ENCODE data around the gene KRTAP3-3. TPM values are rescaled to one million over a fixed set of nuclear protein-coding genes. Genes with fewer than 3 reads are reported as not detected.

The KRTAP3-3 gene
- total and polyA plus RNA-seq, 2 of the 8 experiments (the other 6 are each of a cell fraction or from before 2014, with no cell fraction given): not detected

DNA sequence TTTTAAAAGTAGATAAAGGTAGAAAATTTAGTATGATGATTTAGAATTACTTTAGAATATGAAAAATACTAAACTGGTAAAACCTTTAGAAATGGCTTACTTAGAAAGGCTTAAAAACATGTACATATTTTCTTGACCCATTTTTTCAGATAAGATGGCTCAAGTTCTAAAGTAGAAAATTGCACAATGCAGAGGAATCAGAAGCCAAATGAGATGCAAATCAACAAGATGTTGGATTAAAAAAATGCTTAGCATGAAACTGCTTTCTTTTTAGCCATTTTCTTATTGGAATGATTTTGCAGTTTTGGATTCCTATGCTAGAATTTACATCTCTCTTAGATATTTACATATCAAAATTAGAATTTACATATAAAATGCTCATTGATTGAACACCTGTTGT, 16.5 kb upstream of the KRTAP3-3 start:
- Histone ChIP-seq H4K20me1 (replicated peaks in 1 of 2; ENCODE audit: control insufficient read depth in 1 of 2, insufficient read depth in 2 of 2, low read length in 2 of 2) (no peaks in the 10 kb centered on the region), H2BK15ac (ENCODE audit: low read length) (no peak overlapping the region), H3K23me2 (ENCODE audit: low read depth, low read length) (no peaks in the 10 kb centered on the region), H3K18ac (ENCODE audit: extremely low read depth, low read length) (no peak overlapping the region), H2AFZ (ENCODE audit: low read length) (no peak overlapping the region), H3K56ac (replicated peaks; ENCODE audit: insufficient read length, low read depth, low read length) (no peak overlapping the region), H3K27ac (ENCODE audit: low read depth, low read length) (no peak overlapping the region), H4K5ac (ENCODE audit: insufficient read length, low read depth, low read length) (no peak overlapping the region), H3K23ac (ENCODE audit: insufficient read length) (no peak overlapping the region), H3K14ac (ENCODE audit: insufficient read length) (no peak overlapping the region), H3K9ac (replicated peaks in 1 of 4; ENCODE audit: extremely low read depth in 1 of 4, low read depth in 3 of 4, low read length in 3 of 4) (no peak overlapping the region), H3K79me2 (ENCODE audit: control insufficient read depth in 1 of 2, insufficient read depth in 2 of 2, low read length in 2 of 2) (no peaks in the 10 kb centered on the region), H3K9me3 (ENCODE audit: insufficient read depth in 2 of 2, low read depth in 1 of 2, low read length in 1 of 2) (no peaks in the 10 kb centered on the region), H2BK5ac (ENCODE audit: low read depth, low read length) (no peak overlapping the region), H4K91ac (replicated peaks; ENCODE audit: insufficient read length, low read length) (no peak overlapping the region), H2BK120ac (replicated peaks; ENCODE audit: low read depth, low read length) (no peak overlapping the region), H2BK20ac (ENCODE audit: low read length) (no peak overlapping the region), H3K79me1 (ENCODE audit: low read depth, low read length) (no peaks in the 10 kb centered on the region), H3K4me3 (ENCODE audit: extremely low read depth in 1 of 4, insufficient read depth in 2 of 4, low read depth in 3 of 4, low read length in 4 of 4) (no peak overlapping the region), H4K8ac (ENCODE audit: extremely low read depth, insufficient read depth, low read length) (no peak overlapping the region), H3K36me3 (ENCODE audit: control insufficient read depth in 2 of 4, insufficient read depth in 4 of 4, low read length in 3 of 4) (no peaks in the 10 kb centered on the region), H3K4ac (replicated peaks; ENCODE audit: insufficient read length, low read depth, low read length) (no peak overlapping the region), H3K27me3 (replicated peaks in 1 of 4; ENCODE audit: control insufficient read depth in 3 of 4, extremely low read depth in 1 of 4, insufficient read depth in 3 of 4, low read length in 3 of 4) (no peaks in the 10 kb centered on the region), H3K4me2 (ENCODE audit: insufficient read depth in 1 of 2, low read depth in 2 of 2, low read length in 2 of 2) (no peak overlapping the region), H3K4me1 (replicated peaks in 1 of 4; ENCODE audit: control insufficient read depth in 3 of 4, insufficient read depth in 4 of 4, low read length in 3 of 4) (peaks cover 0 to 10% (median 6%) of the 10 kb centered on the region in 4 experiments; a peak in 6 of 7 replicates), H2AK5ac (ENCODE audit: low read depth, low read length) (no peak overlapping the region), H2BK12ac (ENCODE audit: low read depth, low read length) (no peak overlapping the region)
- DNase-seq (ENCODE audit: low read depth in 1 of 2, low spot score in 2 of 2) (no peak), FAIRE-seq (no peak)
- TF ChIP-seq, protein P1, sequence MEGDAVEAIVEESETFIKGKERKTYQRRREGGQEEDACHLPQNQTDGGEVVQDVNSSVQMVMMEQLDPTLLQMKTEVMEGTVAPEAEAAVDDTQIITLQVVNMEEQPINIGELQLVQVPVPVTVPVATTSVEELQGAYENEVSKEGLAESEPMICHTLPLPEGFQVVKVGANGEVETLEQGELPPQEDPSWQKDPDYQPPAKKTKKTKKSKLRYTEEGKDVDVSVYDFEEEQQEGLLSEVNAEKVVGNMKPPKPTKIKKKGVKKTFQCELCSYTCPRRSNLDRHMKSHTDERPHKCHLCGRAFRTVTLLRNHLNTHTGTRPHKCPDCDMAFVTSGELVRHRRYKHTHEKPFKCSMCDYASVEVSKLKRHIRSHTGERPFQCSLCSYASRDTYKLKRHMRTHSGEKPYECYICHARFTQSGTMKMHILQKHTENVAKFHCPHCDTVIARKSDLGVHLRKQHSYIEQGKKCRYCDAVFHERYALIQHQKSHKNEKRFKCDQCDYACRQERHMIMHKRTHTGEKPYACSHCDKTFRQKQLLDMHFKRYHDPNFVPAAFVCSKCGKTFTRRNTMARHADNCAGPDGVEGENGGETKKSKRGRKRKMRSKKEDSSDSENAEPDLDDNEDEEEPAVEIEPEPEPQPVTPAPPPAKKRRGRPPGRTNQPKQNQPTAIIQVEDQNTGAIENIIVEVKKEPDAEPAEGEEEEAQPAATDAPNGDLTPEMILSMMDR (IDR thresholded peaks at IDR 0.05; ENCODE audit: control extremely low read depth in 1 of 3, insufficient read depth in 1 of 3, low read depth in 1 of 3, low read length in 3 of 3): no peak
- no peak for TF ChIP-seq EZH2 (IDR thresholded peaks at IDR 0.05; ENCODE audit: low read depth, low read length, severe bottlenecking)
- no peak for TF ChIP-seq GTF2F1 (IDR thresholded peaks at IDR 0.05; ENCODE audit: borderline replicate concordance, low read depth, low read length)
- ChIA-PET CTCF (ENCODE audit: partially characterized antibody) (no interaction called here), POLR2A (ENCODE audit: partially characterized antibody) (no interaction called here)
